Astrocyte (in vitro differentiated cells and primary cell): ENCODE data around the gene RPL28. TPM values are rescaled to one million over a fixed set of nuclear protein-coding genes. Genes with fewer than 3 reads are reported as not detected.

ENCODE experiments used
- DNase-seq: peaks from one replicate; pipeline ENCODE4 v3.0.0-alpha.2; 2010; ENCODE audit warnings: low read depth
- FAIRE-seq: peaks from 2 replicates; lab custom pipeline; 2011; peaks lifted over from hg19 to GRCh38; lab: Jason Lieb, UNC
- H2AFZ ChIP-seq: 2 replicates; pipeline ENCODE4 v1.6.0; 2012; ENCODE audit warnings: low read depth, low read length, inconsistent platforms
- H3K27ac ChIP-seq: 2 replicates; pipeline ENCODE4 v1.5.1; 2011; ENCODE audit warnings: low read depth, low read length, inconsistent platforms
- H3K27me3 ChIP-seq: 2 replicates; pipeline ENCODE4 v1.6.0; 2011; ENCODE audit warnings: low read length, inconsistent platforms; ENCODE audit not compliant: insufficient read depth
- H3K36me3 ChIP-seq: 2 replicates; pipeline ENCODE4 v1.5.1; 2011; ENCODE audit warnings: low read length, inconsistent platforms; ENCODE audit not compliant: insufficient read depth
- H3K4me1 ChIP-seq: 2 replicates; pipeline ENCODE4 v1.5.1; 2011; ENCODE audit warnings: low read length, inconsistent platforms; ENCODE audit not compliant: insufficient read depth
- H3K4me2 ChIP-seq: 2 replicates; pipeline ENCODE4 v1.6.0; 2012; ENCODE audit warnings: low read length, inconsistent platforms
- H3K4me3 ChIP-seq: 2 replicates; pipeline ENCODE4 v1.5.1; 2011; ENCODE audit warnings: low read depth, mild to moderate bottlenecking, low read length, inconsistent platforms; ENCODE audit not compliant: insufficient read depth
- H3K79me2 ChIP-seq: 2 replicates; pipeline ENCODE4 v1.6.0; 2012; ENCODE audit warnings: mild to moderate bottlenecking, low read length, inconsistent platforms; ENCODE audit not compliant: insufficient read depth
- H3K9ac ChIP-seq: 2 replicates; pipeline ENCODE4 v1.6.0; 2012; ENCODE audit warnings: mild to moderate bottlenecking, low read length, inconsistent platforms
- H3K9me3 ChIP-seq: 2 replicates; pipeline ENCODE4 v1.5.1; 2012; ENCODE audit warnings: low read depth, mild to moderate bottlenecking, low read length, inconsistent platforms; ENCODE audit not compliant: insufficient read depth
- H4K20me1 ChIP-seq: 2 replicates; pipeline ENCODE4 v1.6.0; 2012; ENCODE audit warnings: low read length, inconsistent platforms; ENCODE audit not compliant: insufficient read depth
- H3K27ac Mint-ChIP-seq: one replicate; pipeline ENCODE4 v1.8.0; 2021; ENCODE audit warnings: mild to moderate bottlenecking, mixed read lengths; ENCODE audit not compliant: unreplicated experiment
- H3K27me3 Mint-ChIP-seq: one replicate; pipeline ENCODE4 v1.8.0; 2021; ENCODE audit warnings: low read depth, mixed read lengths; ENCODE audit not compliant: unreplicated experiment
- H3K36me3 Mint-ChIP-seq: one replicate; pipeline ENCODE4 v1.8.0; 2021; ENCODE audit warnings: low read depth, mixed read lengths; ENCODE audit not compliant: unreplicated experiment
- H3K4me1 Mint-ChIP-seq: one replicate; pipeline ENCODE4 v1.8.0; 2021; ENCODE audit warnings: low read depth, mixed read lengths; ENCODE audit not compliant: unreplicated experiment
- H3K4me3 Mint-ChIP-seq: one replicate; pipeline ENCODE4 v1.8.0; 2021; ENCODE audit warnings: mild to moderate bottlenecking, moderate library complexity, mixed read lengths; ENCODE audit not compliant: unreplicated experiment
- H3K9me3 Mint-ChIP-seq: one replicate; pipeline ENCODE4 v1.8.0; 2021; ENCODE audit warnings: mild to moderate bottlenecking, mixed read lengths; ENCODE audit not compliant: unreplicated experiment
- EZH2 ChIP-seq: IDR thresholded peaks from 2 replicates; pipeline ENCODE4 v1.6.1; 2012; ENCODE audit warnings: mild to moderate bottlenecking, low read length, inconsistent platforms; ENCODE audit not compliant: insufficient read depth
- total RNA-seq: library from RNA; stranded (reverse); gene quantifications from 2 replicates; pipeline ENCODE4 v1.2.1, GENCODE V29; 2021
- TF ChIP-seq, protein P1 (sequence below): IDR thresholded peaks from 2 replicates; pipeline ENCODE4 v1.5.1; 2011; ENCODE audit warnings: low read depth, mild to moderate bottlenecking, inconsistent platforms, low read length, moderate library complexity; ENCODE audit not compliant: insufficient read depth

The RPL28 gene
- total RNA-seq, 1 donor from 2014 or later, result 2,072 TPM

DNA sequence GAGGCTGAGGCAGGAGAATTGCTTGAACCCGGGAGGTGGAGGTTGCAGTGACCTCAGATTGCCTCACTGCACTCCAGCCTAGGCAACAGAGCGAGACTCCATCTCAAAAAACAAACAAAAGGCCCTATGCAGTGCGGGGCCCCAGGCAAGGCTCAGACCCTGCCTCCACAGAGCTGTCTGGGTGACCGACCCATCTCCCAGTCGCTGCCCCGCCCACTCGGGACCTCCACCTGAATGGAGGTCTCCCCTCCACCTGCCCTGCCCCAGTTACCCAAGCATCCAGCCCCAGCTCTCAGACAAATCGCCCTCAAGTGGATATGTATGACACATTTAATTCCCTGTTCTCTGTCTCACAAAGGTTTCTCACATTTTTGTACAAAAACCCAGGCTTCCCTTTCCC is 20.5 kb upstream of the RPL28 start:
- FAIRE-seq, result no peak
- TF ChIP-seq EZH2, result no peak
- TF ChIP-seq, protein P1, sequence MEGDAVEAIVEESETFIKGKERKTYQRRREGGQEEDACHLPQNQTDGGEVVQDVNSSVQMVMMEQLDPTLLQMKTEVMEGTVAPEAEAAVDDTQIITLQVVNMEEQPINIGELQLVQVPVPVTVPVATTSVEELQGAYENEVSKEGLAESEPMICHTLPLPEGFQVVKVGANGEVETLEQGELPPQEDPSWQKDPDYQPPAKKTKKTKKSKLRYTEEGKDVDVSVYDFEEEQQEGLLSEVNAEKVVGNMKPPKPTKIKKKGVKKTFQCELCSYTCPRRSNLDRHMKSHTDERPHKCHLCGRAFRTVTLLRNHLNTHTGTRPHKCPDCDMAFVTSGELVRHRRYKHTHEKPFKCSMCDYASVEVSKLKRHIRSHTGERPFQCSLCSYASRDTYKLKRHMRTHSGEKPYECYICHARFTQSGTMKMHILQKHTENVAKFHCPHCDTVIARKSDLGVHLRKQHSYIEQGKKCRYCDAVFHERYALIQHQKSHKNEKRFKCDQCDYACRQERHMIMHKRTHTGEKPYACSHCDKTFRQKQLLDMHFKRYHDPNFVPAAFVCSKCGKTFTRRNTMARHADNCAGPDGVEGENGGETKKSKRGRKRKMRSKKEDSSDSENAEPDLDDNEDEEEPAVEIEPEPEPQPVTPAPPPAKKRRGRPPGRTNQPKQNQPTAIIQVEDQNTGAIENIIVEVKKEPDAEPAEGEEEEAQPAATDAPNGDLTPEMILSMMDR, result no peak
- no peak for DNase-seq
- Mint-ChIP-seq H3K4me3 (peak overlapping the region; percentile 14), H3K9me3 (no peaks in the 10 kb centered on the region), H3K36me3 (peaks cover 12% of the 10 kb centered on the region), H3K27ac (peak overlapping the region; percentile 47), H3K4me1 (peaks cover 14% of the 10 kb centered on the region), H3K27me3 (no peaks in the 10 kb centered on the region)
- Histone ChIP-seq H3K4me3 (no peak overlapping the region), H3K36me3 (peaks cover 14% of the 10 kb centered on the region), H3K4me2 (no peak overlapping the region), H3K9ac (no peak overlapping the region), H3K79me2 (peaks cover 31% of the 10 kb centered on the region), H3K27me3 (no peaks in the 10 kb centered on the region), H3K27ac (no peak overlapping the region), H3K4me1 (peaks cover 7% of the 10 kb centered on the region), H4K20me1 (peaks cover 36% of the 10 kb centered on the region), H2AFZ (no peak overlapping the region), H3K9me3 (no peaks in the 10 kb centered on the region)

DNA sequence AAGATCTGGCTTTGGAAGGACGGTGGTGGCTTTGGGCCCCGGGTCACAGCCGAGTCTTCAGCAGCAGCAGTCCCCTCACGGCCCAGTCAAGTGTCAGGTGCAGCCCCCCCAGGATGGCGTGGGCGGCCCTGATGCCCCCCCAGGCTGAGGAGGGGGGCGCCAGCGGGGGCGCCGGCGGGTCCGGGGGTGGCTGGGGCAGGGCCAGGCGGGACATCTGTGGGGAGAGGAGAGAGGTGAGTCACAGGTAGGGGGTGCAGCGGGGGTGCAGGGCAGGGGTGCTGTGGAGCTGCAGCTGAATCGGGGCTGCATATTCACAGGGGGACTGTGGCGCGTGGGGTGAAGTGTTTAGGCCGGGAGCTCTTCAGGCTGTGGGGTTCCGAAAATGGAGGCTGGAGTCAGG is 19.8 kb upstream of the RPL28 start:
- FAIRE-seq (no peak), DNase-seq (no peak)
- no peak overlapping the region for H2AFZ ChIP-seq
- peaks cover 18% of the 10 kb centered on the region for H3K4me1 Mint-ChIP-seq
- peak overlapping the region; percentile 58 for H3K27ac Mint-ChIP-seq
- peaks cover 31% of the 10 kb centered on the region for H3K79me2 ChIP-seq
- no peak overlapping the region for H3K27ac ChIP-seq
- peaks cover 13% of the 10 kb centered on the region for H3K4me1 ChIP-seq
- peaks cover 36% of the 10 kb centered on the region for H4K20me1 ChIP-seq
- peaks cover 14% of the 10 kb centered on the region for H3K36me3 ChIP-seq
- H3K4me3 ChIP-seq, result no peak overlapping the region
- no peak for TF ChIP-seq EZH2
- TF ChIP-seq, protein P1, result no peak
- H3K9ac ChIP-seq, result no peak overlapping the region
- peaks cover 12% of the 10 kb centered on the region for H3K36me3 Mint-ChIP-seq
- H3K9me3 ChIP-seq, result no peaks in the 10 kb centered on the region
- no peak overlapping the region for H3K4me2 ChIP-seq
- H3K27me3 Mint-ChIP-seq, result no peaks in the 10 kb centered on the region
- H3K27me3 ChIP-seq, result no peaks in the 10 kb centered on the region
- H3K9me3 Mint-ChIP-seq, result no peaks in the 10 kb centered on the region
- no peak overlapping the region for H3K4me3 Mint-ChIP-seq

DNA sequence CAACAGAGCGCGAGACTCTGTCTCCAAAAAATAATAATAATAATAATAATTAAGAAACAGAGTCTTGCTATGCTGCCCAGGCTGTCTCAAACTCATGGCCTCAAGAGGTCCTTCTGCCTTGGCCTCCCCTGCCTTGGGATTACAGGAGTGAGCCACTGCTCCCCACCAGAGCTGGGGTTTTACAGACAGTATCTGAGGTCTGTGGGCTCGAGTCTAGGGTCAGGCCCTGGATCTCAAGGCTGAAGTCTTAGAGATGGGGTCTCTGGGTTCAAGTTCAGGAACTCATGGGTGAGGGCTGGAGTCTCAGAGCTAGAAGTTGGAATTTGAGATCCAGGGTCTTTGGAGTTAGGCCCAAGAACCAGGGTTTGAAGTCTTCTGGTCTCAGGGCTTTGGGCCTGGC is 18.9 kb upstream of the RPL28 start:
- Mint-ChIP-seq H3K27me3 (no peaks in the 10 kb centered on the region), H3K36me3 (peaks cover 12% of the 10 kb centered on the region), H3K4me3 (peak overlapping the region; percentile 58), H3K9me3 (no peaks in the 10 kb centered on the region), H3K4me1 (peaks cover 21% of the 10 kb centered on the region), H3K27ac (peak overlapping the region; percentile 74)
- Histone ChIP-seq H3K4me2 (no peak overlapping the region), H3K27ac (no peak overlapping the region), H4K20me1 (peaks cover 36% of the 10 kb centered on the region), H3K4me3 (no peak overlapping the region), H3K9me3 (no peaks in the 10 kb centered on the region), H3K36me3 (peaks cover 14% of the 10 kb centered on the region), H3K27me3 (no peaks in the 10 kb centered on the region), H2AFZ (no peak overlapping the region), H3K9ac (no peak overlapping the region), H3K4me1 (peaks cover 16% of the 10 kb centered on the region), H3K79me2 (peaks cover 31% of the 10 kb centered on the region)
- DNase-seq, result no peak
- TF ChIP-seq, protein P1, result no peak
- no peak for TF ChIP-seq EZH2
- no peak for FAIRE-seq
